ENCODE data around the gene MGA. TPM values are rescaled to one million over a fixed set of nuclear protein-coding genes. Genes with fewer than 3 reads are reported as not detected.

Gene MGA
- total and polyA plus RNA-seq, 2 of the 8 experiments (the other 6 are each of a cell fraction or from before 2014, with no cell fraction given): 7.6 to 53.2 TPM

GRCh38 chr15:41805711-41806110, 145.5 kb downstream of the MGA start:
- DNase-seq (ENCODE audit: low read depth in 1 of 2, low spot score in 2 of 2) (no peak), FAIRE-seq (no peak)
- Histone ChIP-seq H2AFZ (ENCODE audit: low read length) (no peak overlapping the region), H2AK5ac (ENCODE audit: low read depth, low read length) (no peak overlapping the region), H2BK20ac (ENCODE audit: low read length) (no peak overlapping the region), H3K79me2 (ENCODE audit: control insufficient read depth in 1 of 2, insufficient read depth in 2 of 2, low read length in 2 of 2) (no peaks in the 10 kb centered on the region), H3K4ac (replicated peaks; ENCODE audit: insufficient read length, low read depth, low read length) (no peak overlapping the region), H2BK120ac (replicated peaks; ENCODE audit: low read depth, low read length) (no peak overlapping the region), H2BK5ac (ENCODE audit: low read depth, low read length) (peak overlapping the region; percentile 66; the same call in 1 of the 2 replicates), H3K18ac (ENCODE audit: extremely low read depth, low read length) (no peak overlapping the region), H3K4me2 (ENCODE audit: insufficient read depth in 1 of 2, low read depth in 2 of 2, low read length in 2 of 2) (no peak overlapping the region), H3K14ac (ENCODE audit: insufficient read length) (no peak overlapping the region), H3K23me2 (ENCODE audit: low read depth, low read length) (no peaks in the 10 kb centered on the region), H3K27ac (ENCODE audit: low read depth, low read length) (no peak overlapping the region), H3K36me3 (ENCODE audit: control insufficient read depth in 2 of 4, insufficient read depth in 4 of 4, low read length in 3 of 4) (no peaks in the 10 kb centered on the region), H2BK15ac (ENCODE audit: low read length) (no peak overlapping the region), H2BK12ac (ENCODE audit: low read depth, low read length) (no peak overlapping the region), H3K27me3 (replicated peaks in 1 of 4; ENCODE audit: control insufficient read depth in 3 of 4, extremely low read depth in 1 of 4, insufficient read depth in 3 of 4, low read length in 3 of 4) (no peaks in the 10 kb centered on the region), H3K4me1 (replicated peaks in 1 of 4; ENCODE audit: control insufficient read depth in 3 of 4, insufficient read depth in 4 of 4, low read length in 3 of 4) (peaks cover 0 to 4% (median 2%) of the 10 kb centered on the region in 4 experiments; a peak in 4 of 7 replicates), H3K9ac (replicated peaks in 1 of 4; ENCODE audit: extremely low read depth in 1 of 4, low read depth in 3 of 4, low read length in 3 of 4) (no peak overlapping the region), H4K20me1 (replicated peaks in 1 of 2; ENCODE audit: control insufficient read depth in 1 of 2, insufficient read depth in 2 of 2, low read length in 2 of 2) (no peaks in the 10 kb centered on the region), H3K56ac (replicated peaks; ENCODE audit: insufficient read length, low read depth, low read length) (no peak overlapping the region), H4K91ac (replicated peaks; ENCODE audit: insufficient read length, low read length) (no peak overlapping the region), H3K23ac (ENCODE audit: insufficient read length) (no peak overlapping the region), H4K5ac (ENCODE audit: insufficient read length, low read depth, low read length) (no peak overlapping the region), H3K79me1 (ENCODE audit: low read depth, low read length) (no peaks in the 10 kb centered on the region), H4K8ac (ENCODE audit: extremely low read depth, insufficient read depth, low read length) (no peak overlapping the region), H3K4me3 (ENCODE audit: extremely low read depth in 1 of 4, insufficient read depth in 2 of 4, low read depth in 3 of 4, low read length in 4 of 4) (no peak overlapping the region), H3K9me3 (ENCODE audit: insufficient read depth in 2 of 2, low read depth in 1 of 2, low read length in 1 of 2) (no peaks in the 10 kb centered on the region)
- 95% methylated on average over 3 of the region's 3 CpGs; no CpG with 5 or more reads in 1 of the 2 experiments for WGBS, 2 experiments (ENCODE audit: extremely low coverage in 1 of 2, insufficient coverage in 1 of 2, insufficient read length in 1 of 2, insufficient replicate concordance in 2 of 2, low coverage in 1 of 2, low lambda C conversion rate in 2 of 2, missing lambda C conversion rate in 1 of 2)
- ChIA-PET CTCF (ENCODE audit: partially characterized antibody) (interaction anchor here (0.9 to 13.7 kb wide), 11 partner anchors 11 to 203 kb away, joined by 3 to 283 read pairs (median 4); partner anchors contain the start of gene MAPKBP1), POLR2A (ENCODE audit: partially characterized antibody) (no interaction called here)
- no peak for TF ChIP-seq RAD21 (IDR thresholded peaks at IDR 0.05 in 1 of 2, conservative IDR thresholded peaks at IDR 0.05 in 1 of 2; ENCODE audit: low read depth in 2 of 2, low read length in 2 of 2)
- no peak for TF ChIP-seq ZNF274 (IDR thresholded peaks at IDR 0.05; ENCODE audit: borderline replicate concordance, extremely low read depth, low read length)
- no peak for TF ChIP-seq POU5F1 (IDR thresholded peaks at IDR 0.05; ENCODE audit: low read depth, low read length)
- TF ChIP-seq SIN3A (conservative IDR thresholded peaks at IDR 0.05 in 1 of 2, IDR thresholded peaks at IDR 0.05 in 1 of 2; ENCODE audit: low read depth in 1 of 2, low read length in 2 of 2): no peak
- TF ChIP-seq CHD2 (IDR thresholded peaks at IDR 0.05; ENCODE audit: low read length): no peak
- TF ChIP-seq TBP (IDR thresholded peaks at IDR 0.05; ENCODE audit: low read depth, low read length): no peak
- TF ChIP-seq SP4 (IDR thresholded peaks at IDR 0.05; ENCODE audit: low read length): no peak
- TF ChIP-seq, protein P1, sequence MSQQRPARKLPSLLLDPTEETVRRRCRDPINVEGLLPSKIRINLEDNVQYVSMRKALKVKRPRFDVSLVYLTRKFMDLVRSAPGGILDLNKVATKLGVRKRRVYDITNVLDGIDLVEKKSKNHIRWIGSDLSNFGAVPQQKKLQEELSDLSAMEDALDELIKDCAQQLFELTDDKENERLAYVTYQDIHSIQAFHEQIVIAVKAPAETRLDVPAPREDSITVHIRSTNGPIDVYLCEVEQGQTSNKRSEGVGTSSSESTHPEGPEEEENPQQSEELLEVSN (IDR thresholded peaks at IDR 0.05): no peak
- TF ChIP-seq EP300 (IDR thresholded peaks at IDR 0.05; ENCODE audit: borderline replicate concordance in 1 of 2, low read depth in 2 of 2, low read length in 2 of 2): no peak

Data from H1 (cell line).